GM12891 (cell line): ENCODE measurements around the gene CT47C1.

Experiments used
- PAX5 ChIP-seq: IDR thresholded peaks from 2 replicates; pipeline ENCODE4 v1.6.1; 2011; ENCODE audit warnings: low read length, moderate library complexity, mild to moderate bottlenecking; ENCODE audit not compliant: insufficient read depth, severe bottlenecking
- POLR2A ChIP-seq: IDR thresholded peaks from 2 replicates; pipeline ENCODE4 v1.6.1; 2011; ENCODE audit warnings: low read depth, low read length, control low read depth
- POLR2AphosphoS5 ChIP-seq: IDR thresholded peaks from 2 replicates; pipeline ENCODE4 v1.6.1; 2011; ENCODE audit warnings: low read depth, low read length, control low read depth
- POU2F2 ChIP-seq: IDR thresholded peaks from 2 replicates; pipeline ENCODE4 v1.6.1; 2011; ENCODE audit warnings: low read depth, mild to moderate bottlenecking, control low read depth, low read length, moderate library complexity
- TAF1 ChIP-seq: IDR thresholded peaks from 2 replicates; pipeline ENCODE4 v1.6.1; 2011; ENCODE audit warnings: low read depth, low read length, control low read depth

DNA sequence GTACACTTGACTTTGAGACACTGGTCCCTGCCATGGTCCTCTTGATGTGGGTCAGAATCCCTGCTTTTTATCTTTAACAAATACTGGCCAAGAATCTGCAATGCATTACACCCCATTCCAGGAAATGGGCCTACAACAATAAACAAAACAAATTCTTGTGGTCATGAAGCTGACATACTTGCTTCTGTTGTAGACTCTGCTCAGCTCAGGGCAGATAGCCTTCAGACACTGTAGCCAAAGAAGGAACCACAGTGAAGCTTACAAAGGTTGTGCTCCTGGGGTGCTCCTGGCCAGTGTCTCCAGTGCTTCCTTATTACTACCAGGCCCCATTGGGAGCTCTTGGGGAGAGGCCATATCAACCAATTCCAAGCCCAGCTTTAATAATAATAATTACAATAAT is 33.0 kb downstream of the CT47C1 start:
- TF ChIP-seq TAF1 (no peak), POLR2AphosphoS5 (no peak), POLR2A (no peak), PAX5 (no peak), POU2F2 (no peak)
